OCI-LY3 (cell line): ENCODE data around the gene BIRC5.

Source experiments
- H2AFZ ChIP-seq: fragments of 200-600, 300-600 bp; shearing (Covaris generic); 2 replicates; pipeline ENCODE4 v1.6.0; 2014; ENCODE audit warnings: antibody characterized with exemption, low read depth, low read length
- H3K27ac ChIP-seq: fragments of 200-600, 300-600 bp; sonication (generic); 2 replicates; pipeline ENCODE4 v1.5.1; 2014; ENCODE audit warnings: mild to moderate bottlenecking, low read length, moderate library complexity, mixed read lengths
- H3K27me3 ChIP-seq: fragments of 200-600, 300-600 bp; sonication (generic); 2 replicates; pipeline ENCODE4 v1.6.1; 2014; ENCODE audit warnings: low read depth, low read length, mixed read lengths
- H3K36me3 ChIP-seq: fragments of 200-600, 300-600 bp; sonication (generic); replicated peaks from 2 replicates; pipeline ENCODE3; 2014; ENCODE audit warnings: low read depth, low read length, mixed read lengths
- H3K4me1 ChIP-seq: fragments of 300-600, 200-600 bp; sonication (generic); 2 replicates; pipeline ENCODE4 v1.6.1; 2014; ENCODE audit warnings: low read length, mixed read lengths
- H3K4me2 ChIP-seq: fragments of 200-600, 300-600 bp; sonication (generic); 2 replicates; pipeline ENCODE4 v1.6.1; 2014; ENCODE audit warnings: low read length, mixed read lengths
- H3K4me3 ChIP-seq: fragments of 300-600, 200-600 bp; sonication (generic); 2 replicates; pipeline ENCODE4 v1.5.1; 2014; ENCODE audit warnings: antibody characterized with exemption, mild to moderate bottlenecking, low read length, moderate library complexity
- H3K79me2 ChIP-seq: fragments of 300-600, 200-600 bp; shearing (Covaris generic); 2 replicates; pipeline ENCODE4 v1.6.1; 2014; ENCODE audit warnings: mild to moderate bottlenecking, low read length, mixed read lengths
- H3K9ac ChIP-seq: fragments of 300-600, 200-600 bp; shearing (Covaris generic); 2 replicates; pipeline ENCODE4 v1.6.0; 2014; ENCODE audit warnings: mild to moderate bottlenecking, low read length, moderate library complexity
- H3K9me3 ChIP-seq: fragments of 200-600, 300-600 bp; shearing (Covaris generic); 2 replicates; pipeline ENCODE4 v1.6.1; 2014; ENCODE audit warnings: low read length, mixed read lengths; ENCODE audit not compliant: insufficient read depth
- H4K20me1 ChIP-seq: fragments of 200-600, 300-600 bp; sonication (generic); 2 replicates; pipeline ENCODE4 v1.6.1; 2016; ENCODE audit warnings: low read length, mixed read lengths; ENCODE audit not compliant: insufficient read depth
- EZH2phosphoT487 ChIP-seq: fragments of 200-600 bp; shearing (Covaris generic); IDR thresholded peaks from 2 replicates; pipeline ENCODE4 v1.6.1; 2018; ENCODE audit warnings: antibody characterized with exemption, mixed run types, low read depth
- TF ChIP-seq, protein P1 (sequence below): fragments of 200-600, 300-600 bp; sonication (generic); IDR thresholded peaks from 2 replicates; pipeline ENCODE4 v1.5.1; 2014; ENCODE audit warnings: antibody characterized with exemption, low read length, low read depth

The BIRC5 gene

DNA sequence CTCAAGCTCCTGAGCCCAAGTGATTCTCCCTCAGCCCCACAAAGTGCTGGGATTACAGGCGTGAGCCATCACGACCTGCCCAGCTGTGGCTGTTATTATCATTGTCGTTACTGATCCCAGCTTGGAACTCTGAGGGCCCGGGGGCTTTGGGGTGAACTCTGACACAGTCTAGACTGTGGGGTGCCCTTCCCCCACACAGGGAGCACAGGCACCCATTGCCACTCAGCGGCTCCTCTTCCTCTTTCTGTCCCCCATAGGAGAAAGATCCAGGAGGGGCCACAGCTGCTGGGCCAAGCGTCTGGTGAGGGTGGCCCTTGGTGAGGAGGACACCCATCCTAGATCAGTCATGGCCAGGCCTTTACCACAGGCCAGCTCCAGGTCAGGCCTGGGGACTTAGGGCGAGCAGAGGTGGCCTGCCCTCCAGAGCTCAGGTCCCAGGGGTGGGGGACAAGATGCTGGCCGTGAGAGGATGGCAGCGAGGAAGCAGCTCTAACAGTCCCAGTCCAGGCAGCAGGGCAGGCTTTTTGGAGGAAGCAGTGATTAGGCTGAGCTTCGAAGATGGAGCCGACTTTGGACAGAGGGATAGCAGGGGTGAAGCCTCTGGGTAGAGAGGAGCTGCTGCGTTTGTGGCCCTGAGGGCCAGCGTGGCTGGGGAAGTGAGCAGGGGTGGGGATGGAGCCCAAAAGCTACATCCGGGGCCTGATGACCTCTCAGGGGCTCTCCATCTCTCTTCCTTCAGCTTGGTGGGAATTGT is 42.1 kb downstream of the BIRC5 start:
- H3K4me3 ChIP-seq = no peak overlapping the region
- no peaks in the 10 kb centered on the region for H3K9me3 ChIP-seq
- H3K27ac ChIP-seq = no peak overlapping the region
- peaks cover 62% of the 10 kb centered on the region for H3K4me1 ChIP-seq
- no peaks in the 10 kb centered on the region for H3K36me3 ChIP-seq
- TF ChIP-seq, protein P1, sequence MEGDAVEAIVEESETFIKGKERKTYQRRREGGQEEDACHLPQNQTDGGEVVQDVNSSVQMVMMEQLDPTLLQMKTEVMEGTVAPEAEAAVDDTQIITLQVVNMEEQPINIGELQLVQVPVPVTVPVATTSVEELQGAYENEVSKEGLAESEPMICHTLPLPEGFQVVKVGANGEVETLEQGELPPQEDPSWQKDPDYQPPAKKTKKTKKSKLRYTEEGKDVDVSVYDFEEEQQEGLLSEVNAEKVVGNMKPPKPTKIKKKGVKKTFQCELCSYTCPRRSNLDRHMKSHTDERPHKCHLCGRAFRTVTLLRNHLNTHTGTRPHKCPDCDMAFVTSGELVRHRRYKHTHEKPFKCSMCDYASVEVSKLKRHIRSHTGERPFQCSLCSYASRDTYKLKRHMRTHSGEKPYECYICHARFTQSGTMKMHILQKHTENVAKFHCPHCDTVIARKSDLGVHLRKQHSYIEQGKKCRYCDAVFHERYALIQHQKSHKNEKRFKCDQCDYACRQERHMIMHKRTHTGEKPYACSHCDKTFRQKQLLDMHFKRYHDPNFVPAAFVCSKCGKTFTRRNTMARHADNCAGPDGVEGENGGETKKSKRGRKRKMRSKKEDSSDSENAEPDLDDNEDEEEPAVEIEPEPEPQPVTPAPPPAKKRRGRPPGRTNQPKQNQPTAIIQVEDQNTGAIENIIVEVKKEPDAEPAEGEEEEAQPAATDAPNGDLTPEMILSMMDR = no peak
- no peak for TF ChIP-seq EZH2phosphoT487
- no peak overlapping the region for H3K9ac ChIP-seq
- H3K4me2 ChIP-seq = peak overlapping the region; percentile 20; the same call in 1 of the 2 replicates
- H3K79me2 ChIP-seq = no peaks in the 10 kb centered on the region
- H2AFZ ChIP-seq = peak overlapping the region; percentile 72
- H4K20me1 ChIP-seq = no peaks in the 10 kb centered on the region
- H3K27me3 ChIP-seq = peaks cover 11% of the 10 kb centered on the region

DNA sequence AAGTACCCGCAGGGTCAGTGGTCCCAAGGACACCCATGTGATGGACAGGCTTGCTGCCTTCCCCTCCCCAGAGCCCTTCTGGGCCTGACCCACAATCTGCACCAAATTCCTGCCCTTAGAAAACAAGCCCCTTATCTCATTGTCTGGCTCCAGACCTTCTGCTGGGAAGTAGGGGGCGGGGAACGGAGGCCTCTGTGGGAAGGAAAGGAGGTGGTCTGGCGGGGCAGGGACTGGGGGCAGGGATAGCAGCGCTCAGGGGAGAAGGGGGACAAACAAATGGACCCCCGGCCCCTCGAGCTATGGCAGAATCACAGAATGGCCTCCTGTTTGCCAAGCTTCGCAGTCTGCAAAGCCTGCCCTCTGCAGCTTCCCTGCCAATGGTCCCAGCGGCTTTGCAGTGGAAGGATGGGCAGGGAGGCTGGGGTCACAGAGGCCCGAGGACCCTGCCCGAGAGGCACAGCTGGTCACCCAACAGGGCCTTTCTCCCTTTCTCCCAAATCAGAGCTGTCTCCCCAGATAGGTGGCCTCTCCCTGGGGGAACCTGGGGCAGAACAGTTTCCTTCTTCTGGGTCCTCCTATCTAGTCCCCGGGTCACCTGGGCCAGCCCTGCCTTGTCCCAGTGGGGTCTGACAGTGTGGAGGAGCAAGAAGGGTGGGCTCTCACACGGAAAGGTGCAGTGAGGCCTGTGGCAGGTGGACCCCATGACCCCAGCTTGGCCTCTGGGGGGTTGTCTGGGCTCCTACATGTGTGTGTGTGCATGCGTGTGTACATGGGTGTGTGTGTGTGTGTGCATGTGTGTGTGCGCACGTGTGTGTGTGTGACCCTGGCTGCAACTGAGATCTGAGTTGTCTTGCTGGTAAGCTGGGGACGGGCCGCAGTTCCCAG is 42.9 kb downstream of the BIRC5 start:
- H3K9me3 ChIP-seq = no peaks in the 10 kb centered on the region

DNA sequence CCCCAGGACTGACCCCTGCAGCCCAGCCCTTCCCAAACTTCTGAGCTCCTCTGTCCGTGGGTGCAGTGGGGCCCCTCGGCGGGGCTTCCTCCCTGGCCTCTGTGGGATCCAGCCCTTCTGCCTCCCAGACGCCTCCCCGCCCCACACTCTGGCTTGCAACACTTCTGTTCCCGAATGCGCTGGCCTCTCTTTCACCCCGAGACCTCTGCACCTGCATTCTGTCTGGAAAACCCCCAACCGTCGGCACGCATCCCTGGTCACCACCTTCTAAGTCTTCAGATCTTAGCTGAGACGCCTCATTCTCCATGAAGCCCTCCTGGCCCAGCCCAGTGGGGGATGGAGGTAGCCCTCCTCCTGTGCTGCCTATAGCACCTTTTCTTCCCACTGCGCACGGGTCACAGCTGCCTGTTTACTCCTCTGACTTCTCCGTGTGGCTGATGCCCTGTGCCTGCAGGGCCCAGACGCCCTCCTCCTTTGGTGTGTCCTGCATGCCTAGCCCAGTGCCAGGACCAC is 43.8 kb downstream of the BIRC5 start:
- Histone ChIP-seq H4K20me1 (no peaks in the 10 kb centered on the region), H2AFZ (no peak overlapping the region; the same call in 1 of the 2 replicates), H3K9ac (peak overlapping the region; percentile 62), H3K4me2 (peak overlapping the region; percentile 91), H3K36me3 (no peaks in the 10 kb centered on the region), H3K27ac (peak overlapping the region; percentile 33; the same call in 1 of the 2 replicates), H3K4me3 (peak overlapping the region; percentile 75), H3K79me2 (no peaks in the 10 kb centered on the region), H3K9me3 (no peaks in the 10 kb centered on the region), H3K4me1 (peaks cover 46% of the 10 kb centered on the region), H3K27me3 (no peaks in the 10 kb centered on the region)
- TF ChIP-seq, protein P1 = no peak
- no peak for TF ChIP-seq EZH2phosphoT487

More for the DNA sequence above, 42.9 kb downstream of the BIRC5 start:
- TF ChIP-seq EZH2phosphoT487 = no peak
- TF ChIP-seq, protein P1 = no peak
- Histone ChIP-seq H3K4me3 (no peak overlapping the region), H3K4me1 (peaks cover 53% of the 10 kb centered on the region), H3K9ac (no peak overlapping the region), H4K20me1 (no peaks in the 10 kb centered on the region), H3K27me3 (peaks cover 3% of the 10 kb centered on the region), H3K36me3 (no peaks in the 10 kb centered on the region), H3K4me2 (peak overlapping the region; percentile 91), H3K79me2 (no peaks in the 10 kb centered on the region), H3K27ac (no peak overlapping the region), H2AFZ (no peak overlapping the region)
